Nephron progenitor cell (in vitro differentiated cells): ENCODE results near the gene P2RX2.

ENCODE experiments used
- DNase-seq: peaks from one replicate; pipeline ENCODE4 v3.0.0; 2021
- H3K27ac Mint-ChIP-seq: 2 replicates; pipeline ENCODE4 v1.8.0; 2021; ENCODE audit warnings: mild to moderate bottlenecking, moderate library complexity, mixed read lengths
- H3K27me3 Mint-ChIP-seq: 2 replicates; pipeline ENCODE4 v1.8.0; 2021; ENCODE audit warnings: mild to moderate bottlenecking, low read depth, mixed read lengths; ENCODE audit not compliant: poor library complexity
- H3K36me3 Mint-ChIP-seq: 2 replicates; pipeline ENCODE4 v1.8.0; 2021; ENCODE audit warnings: low read depth, mixed read lengths
- H3K4me1 Mint-ChIP-seq: 2 replicates; pipeline ENCODE4 v1.8.0; 2021; ENCODE audit warnings: mixed read lengths
- H3K4me3 Mint-ChIP-seq: 2 replicates; pipeline ENCODE4 v1.8.0; 2021; ENCODE audit warnings: mild to moderate bottlenecking, moderate library complexity, mixed read lengths
- H3K9me3 Mint-ChIP-seq: 2 replicates; pipeline ENCODE4 v1.8.0; 2021; ENCODE audit warnings: mild to moderate bottlenecking, moderate library complexity, mixed read lengths
- TF ChIP-seq, protein P1 (sequence below): fragments of 200-600 bp; sonication (generic); IDR thresholded peaks from 2 replicates; pipeline ENCODE4 v1.5.0; 2021; ENCODE audit warnings: antibody characterized with exemption

The P2RX2 gene

DNA sequence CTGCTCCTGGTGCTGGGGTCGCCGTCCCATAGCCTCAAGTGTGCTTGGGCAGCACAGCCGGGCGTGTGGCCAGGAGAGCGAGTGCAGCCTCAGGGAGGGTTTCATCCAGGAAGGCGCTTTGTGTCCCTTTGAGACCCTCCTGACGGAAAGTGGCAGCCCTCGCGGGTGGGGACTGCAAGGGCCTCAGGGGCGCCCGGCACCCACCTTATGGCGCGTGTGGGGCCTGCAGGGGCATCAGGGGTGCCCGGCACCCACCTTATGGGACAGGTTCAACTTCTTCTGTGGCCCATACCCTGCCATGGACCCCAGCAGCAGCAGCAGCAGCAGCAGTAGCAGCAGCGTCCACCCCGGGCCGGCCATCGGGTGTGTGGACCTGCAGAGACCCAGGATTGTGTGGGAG lies 12.7 kb upstream of the P2RX2 start:
- no peak for DNase-seq
- Mint-ChIP-seq H3K9me3 (peaks cover 9% of the 10 kb centered on the region), H3K27me3 (peaks cover 14% of the 10 kb centered on the region), H3K4me3 (no peak overlapping the region), H3K36me3 (no peaks in the 10 kb centered on the region), H3K4me1 (peaks cover 85% of the 10 kb centered on the region), H3K27ac (no peak overlapping the region)
- TF ChIP-seq, protein P1, sequence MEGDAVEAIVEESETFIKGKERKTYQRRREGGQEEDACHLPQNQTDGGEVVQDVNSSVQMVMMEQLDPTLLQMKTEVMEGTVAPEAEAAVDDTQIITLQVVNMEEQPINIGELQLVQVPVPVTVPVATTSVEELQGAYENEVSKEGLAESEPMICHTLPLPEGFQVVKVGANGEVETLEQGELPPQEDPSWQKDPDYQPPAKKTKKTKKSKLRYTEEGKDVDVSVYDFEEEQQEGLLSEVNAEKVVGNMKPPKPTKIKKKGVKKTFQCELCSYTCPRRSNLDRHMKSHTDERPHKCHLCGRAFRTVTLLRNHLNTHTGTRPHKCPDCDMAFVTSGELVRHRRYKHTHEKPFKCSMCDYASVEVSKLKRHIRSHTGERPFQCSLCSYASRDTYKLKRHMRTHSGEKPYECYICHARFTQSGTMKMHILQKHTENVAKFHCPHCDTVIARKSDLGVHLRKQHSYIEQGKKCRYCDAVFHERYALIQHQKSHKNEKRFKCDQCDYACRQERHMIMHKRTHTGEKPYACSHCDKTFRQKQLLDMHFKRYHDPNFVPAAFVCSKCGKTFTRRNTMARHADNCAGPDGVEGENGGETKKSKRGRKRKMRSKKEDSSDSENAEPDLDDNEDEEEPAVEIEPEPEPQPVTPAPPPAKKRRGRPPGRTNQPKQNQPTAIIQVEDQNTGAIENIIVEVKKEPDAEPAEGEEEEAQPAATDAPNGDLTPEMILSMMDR = no peak

DNA sequence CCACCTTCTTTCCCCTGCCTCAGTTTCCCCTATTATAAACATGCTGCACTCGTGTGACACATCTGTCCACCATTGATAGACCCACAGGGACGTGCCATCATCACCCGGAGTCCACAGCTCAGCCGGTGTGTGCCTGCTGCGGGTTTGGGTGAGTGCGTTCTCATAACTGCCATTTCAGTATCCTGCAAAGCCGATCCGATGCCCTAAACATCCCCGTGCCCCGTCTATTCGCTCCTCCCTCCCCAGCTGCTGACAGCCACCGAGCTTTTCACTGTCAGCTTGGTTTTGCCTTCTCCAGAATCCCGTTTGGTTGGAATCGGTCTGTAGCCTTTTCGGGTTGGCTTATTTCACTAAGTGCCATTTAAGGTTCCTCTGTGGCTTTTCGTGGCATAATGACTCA lies 12.1 kb upstream of the P2RX2 start:
- Mint-ChIP-seq H3K27ac (peak overlapping the region; percentile 79), H3K27me3 (peaks cover 12% of the 10 kb centered on the region), H3K9me3 (peaks cover 15% of the 10 kb centered on the region), H3K36me3 (no peaks in the 10 kb centered on the region), H3K4me3 (no peak overlapping the region), H3K4me1 (peaks cover 79% of the 10 kb centered on the region)
- TF ChIP-seq, protein P1 = no peak
- no peak for DNase-seq

DNA sequence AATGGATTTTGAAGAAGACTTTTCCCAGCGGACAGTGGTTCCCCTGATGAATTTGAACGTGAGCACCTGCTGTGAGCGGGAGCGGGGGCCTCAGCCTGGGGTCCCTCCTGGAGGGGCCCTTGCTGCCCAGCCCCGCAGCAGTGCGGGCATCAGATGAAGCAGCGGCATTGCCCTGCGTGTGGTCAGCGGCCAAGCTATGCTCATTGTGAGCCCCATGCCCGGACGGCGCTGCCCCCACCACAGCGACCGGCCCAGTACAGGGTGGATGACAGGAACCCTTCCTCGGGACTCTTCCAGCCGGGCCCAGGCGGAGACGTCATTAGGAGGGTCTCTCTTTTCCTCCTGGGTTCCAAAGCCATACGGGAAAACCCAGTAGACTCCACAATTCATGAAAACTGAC lies 11.6 kb upstream of the P2RX2 start:
- TF ChIP-seq, protein P1 = no peak
- peak overlapping the region; percentile 76 for H3K27ac Mint-ChIP-seq
- H3K36me3 Mint-ChIP-seq = no peaks in the 10 kb centered on the region
- no peak for DNase-seq
- H3K4me3 Mint-ChIP-seq = peak overlapping the region; percentile 50
- peaks cover 20% of the 10 kb centered on the region for H3K9me3 Mint-ChIP-seq
- H3K27me3 Mint-ChIP-seq = peaks cover 12% of the 10 kb centered on the region
- peaks cover 74% of the 10 kb centered on the region for H3K4me1 Mint-ChIP-seq

DNA sequence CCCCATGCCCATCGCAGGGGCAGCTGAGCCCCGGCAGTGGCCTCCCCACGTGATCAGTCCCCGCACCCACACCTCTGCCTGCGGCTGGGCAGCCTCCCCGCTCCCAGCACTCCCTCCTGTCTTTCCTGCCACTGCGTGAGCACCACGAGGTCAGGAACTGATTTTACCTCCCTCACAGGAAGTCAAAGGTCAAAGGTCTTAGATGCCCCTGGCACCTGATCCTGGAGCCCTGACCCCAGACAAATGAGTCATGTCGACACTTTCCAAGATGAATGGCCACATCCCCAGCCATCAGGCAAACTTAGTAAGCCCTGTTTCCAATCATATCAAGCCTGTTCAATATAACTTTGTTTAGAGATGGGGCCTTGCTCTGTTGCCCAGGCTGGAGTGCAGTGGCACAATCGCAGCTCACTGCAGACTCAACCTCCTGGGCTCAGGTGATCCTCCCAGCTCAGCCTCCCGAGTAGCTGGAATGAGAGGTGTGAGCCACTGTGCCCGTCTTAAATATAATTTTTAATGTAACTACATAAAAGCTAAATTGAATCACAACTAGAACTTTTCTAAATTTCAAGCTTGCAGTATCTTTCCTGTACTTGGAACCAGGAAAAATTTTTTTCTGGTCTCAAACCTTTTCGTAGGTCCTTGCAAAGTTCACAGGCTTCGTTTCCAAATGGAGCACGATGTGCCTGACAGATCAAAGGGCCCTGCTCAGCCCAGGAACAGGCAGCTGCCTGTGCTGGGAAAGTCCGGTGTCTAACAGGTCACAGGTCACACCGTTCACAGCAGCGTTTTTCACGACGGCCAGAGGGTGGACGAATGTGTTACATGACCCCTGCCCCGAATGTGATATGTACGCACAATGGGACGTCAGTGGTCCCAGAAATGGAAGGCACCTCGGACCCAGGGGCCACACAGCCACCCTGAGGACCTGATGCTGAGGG lies 10.1 kb upstream of the P2RX2 start:
- peaks cover 59% of the 10 kb centered on the region for H3K4me1 Mint-ChIP-seq
- peak; percentile 72 for DNase-seq
- TF ChIP-seq, protein P1 = no peak
- H3K27me3 Mint-ChIP-seq = peaks cover 15% of the 10 kb centered on the region
- H3K36me3 Mint-ChIP-seq = no peaks in the 10 kb centered on the region
- peak overlapping the region; percentile 62 for H3K4me3 Mint-ChIP-seq
- H3K9me3 Mint-ChIP-seq = peaks cover 32% of the 10 kb centered on the region
- peak overlapping the region; percentile 94 for H3K27ac Mint-ChIP-seq

DNA sequence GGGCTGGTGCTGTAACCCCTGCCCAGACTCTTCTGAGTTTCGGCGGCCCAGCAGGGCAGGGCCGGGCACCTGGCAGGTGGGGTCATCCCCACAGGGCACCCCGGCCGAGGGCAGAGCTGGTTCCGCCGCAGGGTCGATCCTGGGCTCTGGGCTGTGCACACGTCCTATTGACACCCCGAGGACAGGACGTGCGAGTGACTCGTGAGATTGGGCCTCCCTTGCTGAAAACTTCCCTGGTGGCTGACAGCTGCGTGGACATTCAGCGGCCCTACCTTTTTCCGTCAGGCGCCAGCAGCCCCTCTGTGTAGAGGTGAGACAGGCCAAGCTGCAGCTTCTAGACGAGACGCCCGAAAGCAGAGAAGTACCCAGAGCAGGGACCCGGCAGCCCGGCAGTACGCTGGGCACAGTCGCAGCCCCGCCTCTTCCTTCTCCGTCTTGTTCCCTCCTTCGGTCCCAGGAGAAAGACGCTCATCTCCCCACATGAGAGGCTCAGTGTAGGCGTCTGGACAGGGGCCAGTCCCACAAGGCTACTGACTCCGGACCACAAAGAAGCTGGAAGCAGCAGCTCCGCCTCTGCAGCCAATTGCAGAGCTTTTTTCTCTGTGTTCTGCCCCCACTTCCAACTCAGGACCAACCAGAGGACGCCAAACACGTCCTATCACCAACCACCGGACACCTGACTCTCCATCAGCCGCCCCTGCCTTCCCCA lies 8.4 kb upstream of the P2RX2 start, which contains the start of gene LRCOL1:
Gene LRCOL1, minus strand, starts transcription at position 532 of the 709 bp plus-strand sequence. CDS start 4,331 bp downstream, outside the sequence.
- H3K27ac Mint-ChIP-seq = peak within 1 kb of the TSS; percentile 94
- H3K9me3 Mint-ChIP-seq = peaks cover 38% of the 10 kb centered on the region
- peaks cover 56% of the 10 kb centered on the region for H3K4me1 Mint-ChIP-seq
- DNase-seq = no peak
- H3K27me3 Mint-ChIP-seq = peaks cover 29% of the 10 kb centered on the region
- peaks cover 3% of the 10 kb centered on the region for H3K36me3 Mint-ChIP-seq
- H3K4me3 Mint-ChIP-seq = peak within 1 kb of the TSS; percentile 50
- TF ChIP-seq, protein P1 = no peak
